ENCODE results near the gene DYRK1B. TPM values are rescaled to one million over a fixed set of nuclear protein-coding genes. Genes with fewer than 3 reads are reported as not detected.
"Not testable (repeated sequence)": the region's sequence is repeated elsewhere in the genome, so short reads cannot be mapped to it uniquely, and the experiment has no call there.

The DYRK1B gene
- total RNA-seq, 2 donors from 2014 or later, result 11.8 to 12.7 TPM

GRCh38 chr19:39875401-39875864 lies 41.5 kb upstream of the DYRK1B start:
- H3K27ac ChIP-seq; H3K4me3 ChIP-seq; intact Hi-C loops (cut with DNase I); H3K9me3 ChIP-seq; H3K27me3 ChIP-seq; H3K9ac ChIP-seq (ENCODE audit: low read depth in 2 of 2, low read length in 2 of 2); H3K4me1 ChIP-seq; H3K36me3 ChIP-seq; DNase-seq: not testable (repeated sequence)

GRCh38 chr19:39874404-39874803 lies 40.4 kb upstream of the DYRK1B start:
- intact Hi-C loops (cut with DNase I), result no loop called here
- H3K9ac ChIP-seq (ENCODE audit: low read depth in 2 of 2, low read length in 2 of 2), result no peak overlapping the region
- no peak for DNase-seq
- H3K27me3 ChIP-seq, result no peaks in the 10 kb centered on the region
- no peak overlapping the region for H3K4me3 ChIP-seq
- H3K27ac ChIP-seq, result no peak overlapping the region
- H3K4me1 ChIP-seq, result no peaks in the 10 kb centered on the region
- H3K9me3 ChIP-seq, result no peaks in the 10 kb centered on the region
- H3K36me3 ChIP-seq, result no peaks in the 10 kb centered on the region
- no peak for TF ChIP-seq CTCF (IDR thresholded peaks at IDR 0.05)

- DNase-seq, result no peak
- Histone ChIP-seq H3K9ac (ENCODE audit: low read depth in 2 of 2, low read length in 2 of 2) (no peak overlapping the region), H3K27ac (no peak overlapping the region), H3K4me3 (no peak overlapping the region), H3K36me3 (no peaks in the 10 kb centered on the region), H3K4me1 (no peaks in the 10 kb centered on the region), H3K9me3 (no peaks in the 10 kb centered on the region), H3K27me3 (no peaks in the 10 kb centered on the region)
- intact Hi-C loops (cut with DNase I), result no loop called here
- TF ChIP-seq CTCF (IDR thresholded peaks at IDR 0.05), result no peak
Measured at GRCh38 chr19:39873385-39873784, 39.4 kb upstream of the DYRK1B start.

GRCh38 chr19:39871886-39872866 lies 38.2 kb upstream of the DYRK1B start:
- no peaks in the 10 kb centered on the region for H3K36me3 ChIP-seq
- no peak overlapping the region for H3K4me3 ChIP-seq
- no peak overlapping the region for H3K9ac ChIP-seq (ENCODE audit: low read depth in 2 of 2, low read length in 2 of 2)
- no peak for DNase-seq
- intact Hi-C loops (cut with DNase I), result no loop called here
- TF ChIP-seq CTCF (IDR thresholded peaks at IDR 0.05), result no peak
- H3K9me3 ChIP-seq, result no peaks in the 10 kb centered on the region
- no peaks in the 10 kb centered on the region for H3K4me1 ChIP-seq
- H3K27me3 ChIP-seq, result no peaks in the 10 kb centered on the region
- no peak overlapping the region for H3K27ac ChIP-seq

- Histone ChIP-seq H3K36me3 (no peaks in the 10 kb centered on the region), H3K27me3 (no peaks in the 10 kb centered on the region), H3K9ac (ENCODE audit: low read depth in 2 of 2, low read length in 2 of 2) (no peak overlapping the region), H3K27ac (no peak overlapping the region), H3K9me3 (no peaks in the 10 kb centered on the region), H3K4me3 (no peak overlapping the region), H3K4me1 (no peaks in the 10 kb centered on the region)
- intact Hi-C loops (cut with DNase I), result no loop called here
- no peak for DNase-seq
- TF ChIP-seq CTCF (IDR thresholded peaks at IDR 0.05), result no peak
Measured at GRCh38 chr19:39871362-39871761, 37.4 kb upstream of the DYRK1B start.
